ENCODE data around the gene ZNF407.

ZNF407 gene

DNA sequence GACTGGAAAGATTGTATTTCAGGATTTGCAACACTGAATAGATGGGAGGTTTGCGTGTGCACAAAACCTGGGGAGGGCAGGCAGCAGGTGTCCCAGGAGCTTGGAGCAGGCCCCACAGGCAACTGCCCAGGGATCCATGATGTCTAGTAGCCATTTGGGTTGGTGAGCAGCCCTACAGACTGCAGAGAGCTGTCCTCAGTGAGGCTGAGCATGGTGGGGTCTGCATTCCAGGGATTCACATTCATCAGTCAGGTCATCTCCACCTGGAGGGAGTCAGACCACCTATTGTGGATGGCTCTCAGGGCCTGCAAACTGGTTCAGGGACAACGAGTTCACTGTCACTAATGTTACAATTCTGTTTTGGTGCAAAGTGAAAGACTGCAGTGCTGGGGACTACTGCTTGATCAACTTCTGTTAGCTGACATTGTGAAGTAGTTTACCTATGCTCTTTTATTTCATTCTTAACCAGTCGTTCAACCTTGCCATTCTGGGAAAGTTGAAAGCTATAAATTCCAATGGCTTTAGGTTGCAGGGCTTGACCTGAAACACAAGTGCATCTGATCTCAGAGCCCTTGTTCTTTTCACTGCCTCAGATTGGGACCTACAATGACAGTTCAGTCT is 222.6 kb downstream of the ZNF407 start:
- no peaks in the 10 kb centered on the region for H3K9me3 ChIP-seq (ENCODE audit: insufficient read depth, low read length)
- no peak for DNase-seq (ENCODE audit: low read depth, low spot score)
- H3K4me1 ChIP-seq (ENCODE audit: insufficient read depth, insufficient read length) = no peaks in the 10 kb centered on the region

DNA sequence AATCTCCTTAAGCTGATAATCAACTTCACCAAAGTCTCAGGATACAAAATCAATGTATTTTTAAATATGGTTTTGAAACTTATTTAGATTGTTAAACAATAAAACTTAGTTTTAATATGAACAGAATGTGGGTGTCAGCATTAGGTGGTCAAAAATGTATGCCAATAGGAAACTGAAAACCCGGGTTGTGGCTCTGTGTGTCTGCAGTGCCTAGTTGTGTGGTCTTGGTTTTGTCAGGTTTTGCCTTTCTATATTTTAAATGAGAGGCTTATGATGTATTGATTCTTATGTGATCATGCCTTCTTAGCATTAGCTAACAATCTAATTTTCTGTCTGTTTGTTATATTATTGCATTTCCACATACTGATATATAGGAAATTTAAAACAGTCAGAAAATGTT is 227.8 kb downstream of the ZNF407 start:
- H3K9ac ChIP-seq (ENCODE audit: insufficient read length, low read depth) = no peak overlapping the region
- no peaks in the 10 kb centered on the region for H3K36me3 ChIP-seq (ENCODE audit: insufficient read depth, insufficient read length, low read length)
- TF ChIP-seq ZNF274 (IDR thresholded peaks at IDR 0.05; ENCODE audit: low read depth, low read length) = no peak
- no peak for TF ChIP-seq SUZ12 (IDR thresholded peaks at IDR 0.05; ENCODE audit: extremely low read depth, insufficient read depth, insufficient read length)
- TF ChIP-seq YY1 (IDR thresholded peaks at IDR 0.05; ENCODE audit: insufficient read depth, insufficient read length) = no peak
- H3K9me3 ChIP-seq (ENCODE audit: insufficient read depth, low read length) = no peaks in the 10 kb centered on the region
- no peak for DNase-seq (ENCODE audit: low read depth, low spot score)
- H3K4me1 ChIP-seq (ENCODE audit: insufficient read depth, insufficient read length) = no peaks in the 10 kb centered on the region
- H3K27me3 ChIP-seq (ENCODE audit: insufficient read depth, insufficient read length) = no peaks in the 10 kb centered on the region
- H3K4me3 ChIP-seq (ENCODE audit: insufficient read length, low read depth) = no peak overlapping the region

More for the DNA sequence above, 222.6 kb downstream of the ZNF407 start:
- Histone ChIP-seq H3K9ac (ENCODE audit: insufficient read length, low read depth) (no peak overlapping the region), H3K36me3 (ENCODE audit: insufficient read depth, insufficient read length, low read length) (no peaks in the 10 kb centered on the region), H3K27me3 (ENCODE audit: insufficient read depth, insufficient read length) (no peaks in the 10 kb centered on the region), H3K4me3 (ENCODE audit: insufficient read length, low read depth) (no peak overlapping the region)
- TF ChIP-seq SUZ12 (IDR thresholded peaks at IDR 0.05; ENCODE audit: extremely low read depth, insufficient read depth, insufficient read length) = no peak
- TF ChIP-seq ZNF274 (IDR thresholded peaks at IDR 0.05; ENCODE audit: low read depth, low read length) = no peak
- TF ChIP-seq YY1 (IDR thresholded peaks at IDR 0.05; ENCODE audit: insufficient read depth, insufficient read length) = no peak

DNA sequence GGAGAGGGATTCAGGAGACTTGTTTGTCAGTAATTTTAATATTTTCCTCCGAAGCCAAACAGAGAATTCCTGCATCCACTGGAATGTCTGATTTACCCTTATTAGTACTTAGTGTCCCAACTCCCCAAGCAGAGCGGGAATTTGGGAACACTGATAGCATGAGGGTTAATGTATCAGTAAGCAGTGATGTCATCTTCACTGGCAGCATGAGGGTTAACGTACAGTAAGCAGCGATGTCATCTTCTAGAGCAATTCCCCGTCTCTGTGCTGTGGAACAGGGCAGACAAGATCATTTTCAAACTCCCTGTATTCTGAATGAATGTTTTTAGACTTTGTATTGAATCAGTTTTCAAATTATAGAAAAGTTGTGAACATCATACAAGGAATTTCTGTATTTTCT is 228.9 kb downstream of the ZNF407 start:
- Histone ChIP-seq H3K36me3 (ENCODE audit: insufficient read depth, insufficient read length, low read length) (no peaks in the 10 kb centered on the region), H3K4me1 (ENCODE audit: insufficient read depth, insufficient read length) (no peaks in the 10 kb centered on the region), H3K4me3 (ENCODE audit: insufficient read length, low read depth) (no peak overlapping the region), H3K9me3 (ENCODE audit: insufficient read depth, low read length) (no peaks in the 10 kb centered on the region), H3K27me3 (ENCODE audit: insufficient read depth, insufficient read length) (no peaks in the 10 kb centered on the region), H3K9ac (ENCODE audit: insufficient read length, low read depth) (no peak overlapping the region)
- TF ChIP-seq SUZ12 (IDR thresholded peaks at IDR 0.05; ENCODE audit: extremely low read depth, insufficient read depth, insufficient read length) = no peak
- TF ChIP-seq YY1 (IDR thresholded peaks at IDR 0.05; ENCODE audit: insufficient read depth, insufficient read length) = no peak
- TF ChIP-seq ZNF274 (IDR thresholded peaks at IDR 0.05; ENCODE audit: low read depth, low read length) = no peak
- no peak for DNase-seq (ENCODE audit: low read depth, low spot score)

DNA sequence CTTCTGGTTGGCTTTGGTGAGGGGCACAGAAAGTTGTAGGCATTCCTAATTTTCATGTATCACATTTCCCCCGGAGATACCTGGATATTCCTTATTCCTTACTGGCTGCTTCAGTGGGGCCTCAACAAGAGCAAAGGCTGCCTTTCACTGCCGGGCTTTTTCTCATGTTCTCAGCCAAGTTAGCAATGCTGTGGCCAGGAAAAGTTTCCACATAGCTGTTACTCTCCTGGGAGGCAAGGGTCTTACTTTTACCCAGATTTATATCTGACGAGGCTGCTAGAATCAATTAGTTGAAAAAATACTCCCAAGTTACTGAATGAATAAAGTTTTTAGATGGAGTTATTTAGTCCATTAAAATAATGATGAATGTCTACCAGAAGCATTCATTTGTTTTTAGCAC is 230.5 kb downstream of the ZNF407 start:
- Histone ChIP-seq H3K9me3 (ENCODE audit: insufficient read depth, low read length) (no peaks in the 10 kb centered on the region), H3K36me3 (ENCODE audit: insufficient read depth, insufficient read length, low read length) (no peaks in the 10 kb centered on the region), H3K4me3 (ENCODE audit: insufficient read length, low read depth) (no peak overlapping the region), H3K27me3 (ENCODE audit: insufficient read depth, insufficient read length) (no peaks in the 10 kb centered on the region), H3K9ac (ENCODE audit: insufficient read length, low read depth) (no peak overlapping the region), H3K4me1 (ENCODE audit: insufficient read depth, insufficient read length) (no peaks in the 10 kb centered on the region)
- DNase-seq (ENCODE audit: low read depth, low spot score) = no peak
- TF ChIP-seq SUZ12 (IDR thresholded peaks at IDR 0.05; ENCODE audit: extremely low read depth, insufficient read depth, insufficient read length) (no peak), YY1 (IDR thresholded peaks at IDR 0.05; ENCODE audit: insufficient read depth, insufficient read length) (no peak)

DNA sequence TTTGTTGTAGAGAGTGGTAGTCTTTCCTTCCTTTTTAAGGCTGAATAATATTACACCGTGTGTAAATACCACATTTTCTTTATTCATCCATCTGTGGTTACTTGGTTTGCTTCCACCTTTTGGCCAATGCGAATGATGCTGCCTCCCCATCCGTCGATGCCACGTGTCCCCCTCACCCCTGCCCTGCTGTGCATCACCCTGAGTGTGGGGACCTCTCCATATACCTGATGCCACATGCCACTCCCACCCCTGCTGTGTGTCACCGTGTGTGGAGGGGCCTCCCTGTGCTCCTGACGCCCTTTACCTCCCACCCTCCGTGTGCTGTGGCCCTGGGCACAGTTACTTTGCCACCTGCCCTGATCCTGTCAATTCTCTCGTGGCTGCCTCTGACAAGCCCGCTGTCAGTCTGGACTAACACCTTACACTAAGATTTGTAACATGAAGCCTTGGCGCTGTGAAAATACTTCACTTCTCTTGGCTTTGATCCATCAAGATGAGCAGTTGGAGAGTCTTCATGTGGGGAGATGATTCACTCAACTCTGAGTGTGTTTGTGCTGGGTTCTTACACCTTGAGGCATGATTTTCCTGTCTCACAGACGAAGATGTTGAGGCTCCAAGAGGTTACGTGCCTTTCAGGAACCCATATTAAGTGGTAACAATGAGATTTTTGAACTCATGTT is 234.0 kb downstream of the ZNF407 start:
- no peak overlapping the region for H3K9ac ChIP-seq (ENCODE audit: insufficient read length, low read depth)
- H3K36me3 ChIP-seq (ENCODE audit: insufficient read depth, insufficient read length, low read length) = no peaks in the 10 kb centered on the region
- no peaks in the 10 kb centered on the region for H3K27me3 ChIP-seq (ENCODE audit: insufficient read depth, insufficient read length)
- no peaks in the 10 kb centered on the region for H3K9me3 ChIP-seq (ENCODE audit: insufficient read depth, low read length)
- H3K4me3 ChIP-seq (ENCODE audit: insufficient read length, low read depth) = no peak overlapping the region
- no peak for DNase-seq (ENCODE audit: low read depth, low spot score)
- H3K4me1 ChIP-seq (ENCODE audit: insufficient read depth, insufficient read length) = peaks cover 2% of the 10 kb centered on the region
- TF ChIP-seq YY1 (IDR thresholded peaks at IDR 0.05; ENCODE audit: insufficient read depth, insufficient read length) (no peak), ZNF274 (IDR thresholded peaks at IDR 0.05; ENCODE audit: low read depth, low read length) (no peak), SUZ12 (IDR thresholded peaks at IDR 0.05; ENCODE audit: extremely low read depth, insufficient read depth, insufficient read length) (no peak)

DNA sequence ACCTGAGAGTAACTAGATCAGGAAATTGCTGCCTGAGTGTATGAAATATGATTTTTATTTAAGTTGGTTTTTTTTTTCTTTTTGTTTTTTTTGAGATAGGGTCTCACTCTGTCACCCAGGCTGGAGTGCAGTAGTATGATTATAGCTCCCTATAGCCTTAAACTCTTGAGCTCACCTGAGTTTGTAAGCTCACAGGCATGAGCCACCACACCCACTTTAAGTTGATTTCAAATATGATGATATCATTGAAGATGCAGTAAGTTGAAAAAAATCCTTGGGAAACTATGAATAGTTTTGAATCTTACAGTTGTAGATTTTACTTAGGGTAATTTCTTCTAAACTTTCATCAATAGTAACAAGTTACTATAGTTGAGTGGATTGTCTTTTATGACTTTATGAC is 234.7 kb downstream of the ZNF407 start:
- Histone ChIP-seq H3K4me3 (ENCODE audit: insufficient read length, low read depth) (no peak overlapping the region), H3K9ac (ENCODE audit: insufficient read length, low read depth) (no peak overlapping the region), H3K27me3 (ENCODE audit: insufficient read depth, insufficient read length) (no peaks in the 10 kb centered on the region), H3K9me3 (ENCODE audit: insufficient read depth, low read length) (no peaks in the 10 kb centered on the region), H3K36me3 (ENCODE audit: insufficient read depth, insufficient read length, low read length) (no peaks in the 10 kb centered on the region), H3K4me1 (ENCODE audit: insufficient read depth, insufficient read length) (peaks cover 2% of the 10 kb centered on the region)
- no peak for DNase-seq (ENCODE audit: low read depth, low spot score)
- TF ChIP-seq SUZ12 (IDR thresholded peaks at IDR 0.05; ENCODE audit: extremely low read depth, insufficient read depth, insufficient read length) (no peak), ZNF274 (IDR thresholded peaks at IDR 0.05; ENCODE audit: low read depth, low read length) (no peak), YY1 (IDR thresholded peaks at IDR 0.05; ENCODE audit: insufficient read depth, insufficient read length) (no peak)

DNA sequence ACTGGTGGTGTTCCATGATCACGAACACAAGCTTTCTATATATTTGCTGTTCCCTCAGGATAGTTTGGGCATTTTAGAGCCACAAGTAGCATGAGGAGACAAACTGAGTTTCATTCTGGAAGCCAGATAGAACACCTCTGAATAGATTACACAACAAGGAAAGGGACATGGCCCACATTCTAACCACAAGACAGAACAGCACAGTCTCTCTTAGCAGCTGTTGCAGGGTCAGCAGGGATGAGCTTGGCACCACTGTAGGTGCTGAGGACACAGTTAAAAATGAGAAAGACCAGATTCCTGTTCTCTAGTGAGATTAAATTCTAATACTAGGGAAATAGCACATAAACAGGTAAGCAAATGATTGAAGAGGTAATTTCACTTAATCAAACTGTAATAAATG is 235.3 kb downstream of the ZNF407 start:
- Histone ChIP-seq H3K4me1 (ENCODE audit: insufficient read depth, insufficient read length) (peaks cover 2% of the 10 kb centered on the region), H3K9ac (ENCODE audit: insufficient read length, low read depth) (no peak overlapping the region), H3K27me3 (ENCODE audit: insufficient read depth, insufficient read length) (no peaks in the 10 kb centered on the region), H3K36me3 (ENCODE audit: insufficient read depth, insufficient read length, low read length) (no peaks in the 10 kb centered on the region), H3K9me3 (ENCODE audit: insufficient read depth, low read length) (no peaks in the 10 kb centered on the region), H3K4me3 (ENCODE audit: insufficient read length, low read depth) (no peak overlapping the region)
- DNase-seq (ENCODE audit: low read depth, low spot score) = no peak
- no peak for TF ChIP-seq SUZ12 (IDR thresholded peaks at IDR 0.05; ENCODE audit: extremely low read depth, insufficient read depth, insufficient read length)
- TF ChIP-seq ZNF274 (IDR thresholded peaks at IDR 0.05; ENCODE audit: low read depth, low read length) = no peak

Measured in NT2/D1 (cell line).